Caco-2 (cell line): ENCODE measurements around the gene UTP4. TPM values are rescaled to one million over a fixed set of nuclear protein-coding genes. Genes with fewer than 3 reads are reported as not detected.

Source experiments
- BruUV-seq: library from RNA; stranded (reverse); fragments of 400-500 nt; replicated peaks from 2 replicates; lab custom pipeline; 2021; lab: Mats Ljungman, UMichigan
- CTCF ChIA-PET: fragments of 300-600 bp; sonication (Branson Sonifier 250); formaldehyde crosslinking; loops from one replicate; lab custom pipeline; 2022; ENCODE audit warnings: antibody characterized with exemption; lab: Charles Lee
- POLR2A ChIA-PET: fragments of 300-600 bp; sonication (Branson Sonifier 250); formaldehyde crosslinking; loops from one replicate; lab custom pipeline; 2022; ENCODE audit warnings: antibody characterized with exemption; lab: Charles Lee
- DNase-seq, 2 experiments: peaks; one replicate each; pipeline versions ENCODE4 v3.0.0 to v3.0.0-alpha.2; 2020 to 2022
- H3K27me3 ChIP-seq: replicated peaks from 2 replicates; pipeline ENCODE4 v1.6.0; 2011; ENCODE audit warnings: low read length; ENCODE audit not compliant: control insufficient read depth, insufficient read depth
- H3K36me3 ChIP-seq: 2 replicates; pipeline ENCODE4 v1.5.1; 2011; ENCODE audit warnings: low read length; ENCODE audit not compliant: control insufficient read depth, insufficient read depth
- H3K4me1 ChIP-seq: fragments of 250-450 bp; sonication (Bioruptor Pico); 2 replicates; pipeline ENCODE4 v1.5.1; 2020; ENCODE audit warnings: mild to moderate bottlenecking
- H3K4me3 ChIP-seq: 2 replicates; pipeline ENCODE4 v1.5.1; 2011; ENCODE audit warnings: low read depth, mild to moderate bottlenecking, control low read depth, low read length
- H3K9me3 ChIP-seq: fragments of 250-450 bp; sonication (Bioruptor Pico); 2 replicates; pipeline ENCODE4 v1.5.1; 2020; ENCODE audit warnings: mild to moderate bottlenecking, moderate library complexity
- H3K27ac Mint-ChIP-seq: one replicate; pipeline ENCODE4 v1.8.0; 2022; ENCODE audit warnings: mixed read lengths; ENCODE audit not compliant: unreplicated experiment
- H3K27me3 Mint-ChIP-seq: one replicate; pipeline ENCODE4 v1.8.0; 2022; ENCODE audit warnings: mixed read lengths; ENCODE audit not compliant: insufficient read depth, unreplicated experiment
- H3K36me3 Mint-ChIP-seq: one replicate; pipeline ENCODE4 v1.8.0; 2022; ENCODE audit warnings: mild to moderate bottlenecking, mixed read lengths; ENCODE audit not compliant: insufficient read depth, unreplicated experiment
- H3K4me1 Mint-ChIP-seq: one replicate; pipeline ENCODE4 v1.8.0; 2022; ENCODE audit warnings: low read depth, mixed read lengths; ENCODE audit not compliant: unreplicated experiment
- H3K4me3 Mint-ChIP-seq: one replicate; pipeline ENCODE4 v1.8.0; 2022; ENCODE audit warnings: mild to moderate bottlenecking, moderate library complexity, mixed read lengths; ENCODE audit not compliant: unreplicated experiment
- H3K9me3 Mint-ChIP-seq: one replicate; pipeline ENCODE4 v1.8.0; 2022; ENCODE audit warnings: mixed read lengths; ENCODE audit not compliant: unreplicated experiment
- intact Hi-C: fragments of 100-400 bp; cut with micrococcal nuclease; formaldehyde crosslinking; loops from one replicate; pipeline ENCODE4 v1.10.0; 2022; ENCODE audit not compliant: unreplicated experiment
- total RNA-seq: library from RNA; stranded (reverse); gene quantifications from 2 replicates; pipeline ENCODE4 v1.2.3, GENCODE V29; 2022
- TF ChIP-seq, protein P1 (sequence below), 2 experiments: fragments of 200-600 bp in 1 of 2; IDR thresholded peaks; 1 replicate in 1 of 2; 2 replicates in 1 of 2; pipeline versions ENCODE4 v1.5.1 to v1.8.0; 2011 to 2022; ENCODE audit warnings: antibody characterized with exemption in 1 of 2, control low read depth in 1 of 2, inconsistent platforms in 1 of 2, low read depth in 1 of 2, low read length in 1 of 2, mild to moderate bottlenecking in 1 of 2, moderate library complexity in 1 of 2; ENCODE audit not compliant: insufficient read depth in 1 of 2, severe bottlenecking in 1 of 2, unreplicated experiment in 1 of 2

UTP4 gene
- total RNA-seq, 1 experiment from 2014 or later: 126 TPM

DNA sequence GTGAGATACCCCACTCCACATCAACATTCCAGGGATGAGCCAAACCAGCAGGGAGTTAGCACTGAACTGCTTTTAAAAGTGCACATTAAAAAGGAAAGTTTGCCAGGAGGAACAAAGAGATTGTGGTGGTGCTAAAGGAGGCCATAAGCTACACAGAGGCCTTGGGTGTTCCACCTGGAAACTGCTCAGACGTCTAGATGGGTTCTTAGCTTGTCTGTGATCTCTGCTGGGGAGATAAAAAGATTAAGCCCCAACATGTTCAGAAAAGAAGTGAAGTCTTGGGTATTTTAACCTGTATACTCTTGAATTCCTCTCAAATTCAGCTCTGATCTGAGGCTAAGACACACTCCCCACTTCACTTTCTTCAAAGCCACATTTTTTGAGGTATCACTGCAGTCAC, 16.6 kb upstream of the UTP4 start:
- no peaks in the 10 kb centered on the region for H3K27me3 Mint-ChIP-seq
- no peak overlapping the region for H3K4me3 ChIP-seq
- TF ChIP-seq, protein P1, sequence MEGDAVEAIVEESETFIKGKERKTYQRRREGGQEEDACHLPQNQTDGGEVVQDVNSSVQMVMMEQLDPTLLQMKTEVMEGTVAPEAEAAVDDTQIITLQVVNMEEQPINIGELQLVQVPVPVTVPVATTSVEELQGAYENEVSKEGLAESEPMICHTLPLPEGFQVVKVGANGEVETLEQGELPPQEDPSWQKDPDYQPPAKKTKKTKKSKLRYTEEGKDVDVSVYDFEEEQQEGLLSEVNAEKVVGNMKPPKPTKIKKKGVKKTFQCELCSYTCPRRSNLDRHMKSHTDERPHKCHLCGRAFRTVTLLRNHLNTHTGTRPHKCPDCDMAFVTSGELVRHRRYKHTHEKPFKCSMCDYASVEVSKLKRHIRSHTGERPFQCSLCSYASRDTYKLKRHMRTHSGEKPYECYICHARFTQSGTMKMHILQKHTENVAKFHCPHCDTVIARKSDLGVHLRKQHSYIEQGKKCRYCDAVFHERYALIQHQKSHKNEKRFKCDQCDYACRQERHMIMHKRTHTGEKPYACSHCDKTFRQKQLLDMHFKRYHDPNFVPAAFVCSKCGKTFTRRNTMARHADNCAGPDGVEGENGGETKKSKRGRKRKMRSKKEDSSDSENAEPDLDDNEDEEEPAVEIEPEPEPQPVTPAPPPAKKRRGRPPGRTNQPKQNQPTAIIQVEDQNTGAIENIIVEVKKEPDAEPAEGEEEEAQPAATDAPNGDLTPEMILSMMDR (IDR thresholded peaks at IDR 0.05; ENCODE audit: insufficient read depth in 1 of 2, low read depth in 1 of 2, low read length in 1 of 2, severe bottlenecking in 1 of 2, unreplicated experiment in 1 of 2): no peak
- H3K36me3 Mint-ChIP-seq: peaks cover 36% of the 10 kb centered on the region
- ChIA-PET POLR2A (no interaction called here), CTCF (interaction anchor here (1.0 to 2.0 kb wide), 2 partner anchors 10 to 132 kb away, joined by 4 to 5 read pairs; partner anchors contain the start of gene HAS3)
- H3K27ac Mint-ChIP-seq: no peak overlapping the region
- peaks cover 17% of the 10 kb centered on the region for H3K36me3 ChIP-seq
- no peaks in the 10 kb centered on the region for H3K27me3 ChIP-seq
- no peak for DNase-seq
- no TSS peak for BruUV-seq
- H3K9me3 Mint-ChIP-seq: no peaks in the 10 kb centered on the region
- no peaks in the 10 kb centered on the region for H3K4me1 Mint-ChIP-seq
- no peaks in the 10 kb centered on the region for H3K4me1 ChIP-seq
- intact Hi-C loops: no loop called here
- H3K4me3 Mint-ChIP-seq: no peak overlapping the region
- H3K9me3 ChIP-seq: no peaks in the 10 kb centered on the region

DNA sequence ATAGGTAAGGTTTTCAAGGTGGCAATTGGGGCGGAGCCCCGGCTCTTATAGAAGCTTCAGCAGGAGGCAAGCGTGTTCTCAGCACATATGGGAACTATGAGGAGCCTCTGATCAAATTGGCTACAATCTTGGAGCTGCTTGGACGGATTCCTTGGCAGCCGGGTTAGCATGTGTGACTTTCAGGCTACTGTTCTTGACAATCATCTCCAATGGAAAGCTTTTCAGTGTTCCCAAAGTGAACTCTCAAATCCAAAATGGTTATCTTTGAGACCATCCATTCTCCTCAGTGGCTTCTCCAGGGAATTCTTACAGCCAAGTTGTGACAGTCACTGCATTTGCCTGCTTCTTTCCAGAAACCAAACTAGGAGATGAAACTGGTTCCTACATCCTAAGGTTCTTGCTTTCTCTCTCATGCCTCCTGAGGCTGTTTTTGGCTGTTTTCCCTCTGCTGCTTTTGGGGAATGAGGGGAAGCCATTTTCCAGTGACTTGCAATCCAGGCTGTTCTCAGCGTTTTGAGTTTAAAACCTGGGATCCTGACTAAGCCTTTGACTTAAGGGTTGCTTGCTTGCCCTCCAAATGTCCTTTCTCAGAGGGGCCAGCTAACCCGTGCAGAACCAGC, 16.1 kb upstream of the UTP4 start:
- TF ChIP-seq, protein P1 (IDR thresholded peaks at IDR 0.05; ENCODE audit: insufficient read depth in 1 of 2, low read depth in 1 of 2, low read length in 1 of 2, severe bottlenecking in 1 of 2, unreplicated experiment in 1 of 2): no peak
- Mint-ChIP-seq H3K4me1 (no peaks in the 10 kb centered on the region), H3K27me3 (no peaks in the 10 kb centered on the region), H3K9me3 (no peaks in the 10 kb centered on the region), H3K36me3 (peaks cover 38% of the 10 kb centered on the region), H3K4me3 (no peak overlapping the region), H3K27ac (no peak overlapping the region)
- no peaks in the 10 kb centered on the region for H3K27me3 ChIP-seq
- DNase-seq: no peak
- POLR2A ChIA-PET: no interaction called here
- intact Hi-C loops: no loop called here
- H3K4me1 ChIP-seq: no peaks in the 10 kb centered on the region
- H3K36me3 ChIP-seq: peaks cover 18% of the 10 kb centered on the region
- no peak overlapping the region for H3K4me3 ChIP-seq
- H3K9me3 ChIP-seq: no peaks in the 10 kb centered on the region
- BruUV-seq: no TSS peak
- CTCF ChIA-PET: interaction anchor here (1.0 to 2.0 kb wide), 2 partner anchors 11 to 133 kb away, joined by 4 to 5 read pairs; partner anchors contain the start of gene HAS3

DNA sequence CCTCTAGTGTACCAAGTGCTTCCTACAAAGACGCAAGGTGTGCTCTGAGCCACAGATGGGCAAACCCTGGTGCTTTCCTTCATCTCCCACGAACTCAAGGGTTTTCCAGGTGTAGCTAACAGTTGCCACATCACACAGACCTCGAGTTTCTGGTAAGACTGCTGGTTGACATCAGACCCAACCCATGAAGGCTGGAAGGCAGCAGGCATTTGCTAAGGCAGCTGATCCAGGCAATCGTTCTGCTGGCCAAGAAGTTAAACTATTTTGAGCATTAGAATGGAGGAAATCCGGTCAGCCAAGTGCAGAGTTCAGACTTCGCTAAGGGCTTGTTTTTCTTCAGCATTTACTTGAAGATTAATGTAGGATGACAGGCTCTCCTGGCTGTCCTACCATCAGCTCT, 15.5 kb upstream of the UTP4 start:
- Histone ChIP-seq H3K9me3 (no peaks in the 10 kb centered on the region), H3K27me3 (no peaks in the 10 kb centered on the region), H3K4me1 (no peaks in the 10 kb centered on the region), H3K36me3 (peaks cover 18% of the 10 kb centered on the region), H3K4me3 (no peak overlapping the region)
- Mint-ChIP-seq H3K4me3 (no peak overlapping the region), H3K27ac (no peak overlapping the region), H3K9me3 (no peaks in the 10 kb centered on the region), H3K4me1 (no peaks in the 10 kb centered on the region), H3K36me3 (peaks cover 38% of the 10 kb centered on the region), H3K27me3 (no peaks in the 10 kb centered on the region)
- intact Hi-C loops: no loop called here
- DNase-seq: no peak
- ChIA-PET POLR2A (no interaction called here), CTCF (interaction anchor here (2.0 kb wide), 1 partner anchor 11 kb away, joined by 5 read pairs; the partner anchor contains the start of gene HAS3)
- TF ChIP-seq, protein P1 (IDR thresholded peaks at IDR 0.05; ENCODE audit: insufficient read depth in 1 of 2, low read depth in 1 of 2, low read length in 1 of 2, severe bottlenecking in 1 of 2, unreplicated experiment in 1 of 2): no peak
- no TSS peak for BruUV-seq
